ENCODE measurements around the gene SUSD1. TPM values are rescaled to one million over a fixed set of nuclear protein-coding genes. Genes with fewer than 3 reads are reported as not detected.
"Not testable (repeated sequence)": the region's sequence is repeated elsewhere in the genome, so short reads cannot be mapped to it uniquely, and the experiment has no call there.

Gene SUSD1
- total RNA-seq, 1 donor from 2014 or later, result 16.1 TPM

DNA sequence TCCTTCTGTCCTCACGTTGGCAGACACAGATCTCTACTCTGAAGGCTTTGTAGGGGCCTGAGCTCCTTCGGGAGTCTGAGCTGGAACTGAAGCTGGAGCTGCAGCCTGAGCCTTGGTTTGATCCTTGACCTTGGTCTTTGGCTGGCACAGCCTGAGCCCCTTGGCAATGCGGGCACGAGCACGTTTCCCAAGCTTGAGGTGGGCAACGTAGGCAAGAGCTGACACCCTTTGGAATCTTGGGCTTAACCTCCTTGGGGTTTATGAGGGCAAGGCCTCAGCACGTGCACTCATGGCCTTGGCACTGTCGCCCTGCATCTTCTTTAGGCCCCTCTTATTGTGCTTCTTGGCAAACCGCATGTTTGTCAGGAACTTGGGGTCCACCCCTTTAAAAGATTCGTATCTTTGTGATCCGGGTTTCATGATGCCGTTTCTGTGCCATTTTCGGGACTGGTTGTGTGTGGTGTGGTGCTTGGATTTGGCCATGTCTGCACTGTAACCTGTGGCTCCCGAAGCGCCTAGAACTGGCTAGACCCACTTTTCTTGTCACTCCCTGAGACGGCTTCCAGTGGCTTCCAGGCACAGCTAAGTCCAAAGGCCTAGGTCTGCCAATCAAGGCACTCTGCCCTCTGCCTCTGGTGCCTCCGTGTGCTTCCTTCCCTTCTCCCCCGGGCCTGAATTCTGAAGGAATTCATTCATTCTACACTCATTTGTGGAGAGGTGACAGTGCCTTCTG lies 1.4 kb downstream of the SUSD1 start:
- no peak for DNase-seq

DNA sequence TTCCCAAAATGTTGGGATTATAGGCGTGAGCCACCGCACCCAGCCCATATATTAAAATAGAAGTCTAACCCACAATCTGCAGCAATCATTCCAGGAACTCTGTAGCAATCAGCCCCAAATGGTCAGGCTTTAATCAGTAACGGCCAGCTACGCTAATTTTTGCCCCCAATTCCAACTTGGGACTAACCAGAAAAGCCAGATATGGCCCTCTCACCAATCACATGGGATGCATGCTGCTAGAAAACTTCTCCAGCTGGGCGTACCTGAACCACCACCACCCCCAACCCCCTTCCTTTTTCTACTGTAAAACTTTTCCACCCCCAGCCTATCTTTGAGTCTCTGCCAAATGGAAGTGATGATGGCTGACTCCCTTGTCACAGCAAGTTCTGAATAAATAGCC lies 4.1 kb downstream of the SUSD1 start:
- DNase-seq, result no peak

DNA sequence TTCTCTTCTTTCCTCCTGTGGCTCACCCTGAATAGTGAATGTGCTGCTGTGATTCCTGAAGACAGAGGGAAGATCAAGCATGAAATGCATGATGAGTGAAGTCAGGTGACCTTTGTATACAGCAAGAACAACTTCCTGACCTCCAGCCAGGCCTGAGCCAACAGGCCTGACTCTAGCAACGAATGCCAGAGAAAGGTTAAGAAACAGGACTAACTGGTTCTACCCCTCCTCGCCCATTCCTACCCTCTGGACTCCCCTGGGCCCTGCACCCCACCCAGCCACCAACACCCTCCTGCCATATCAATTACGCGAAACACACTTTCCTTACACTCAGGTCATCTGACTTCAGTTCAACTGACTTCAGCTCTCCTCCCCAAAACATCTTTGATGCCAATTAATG lies 4.9 kb downstream of the SUSD1 start:
- no peak for DNase-seq

- no peak for DNase-seq
Observed at GRCh38 chr9:112169368-112169767, 5.7 kb downstream of the SUSD1 start.

DNA sequence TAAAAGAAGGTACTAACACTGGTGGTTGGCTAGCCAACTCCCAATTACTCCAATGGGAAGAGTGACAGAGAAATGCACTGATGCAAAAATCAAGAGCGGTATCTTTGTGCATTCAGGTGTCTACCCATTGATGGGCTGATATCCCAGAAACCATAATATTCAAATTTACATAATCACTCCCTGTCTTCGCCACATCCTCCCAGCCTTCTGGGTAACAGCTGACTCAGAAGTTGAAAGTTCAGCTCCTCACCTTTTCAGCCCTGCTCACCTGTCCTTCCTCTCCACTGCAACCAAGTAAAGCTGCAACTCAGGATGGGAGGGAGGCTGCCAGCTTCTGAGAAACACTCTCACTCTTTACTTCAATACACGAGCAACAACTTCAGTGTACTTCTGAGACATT lies 6.9 kb downstream of the SUSD1 start:
- DNase-seq, result no peak

DNA sequence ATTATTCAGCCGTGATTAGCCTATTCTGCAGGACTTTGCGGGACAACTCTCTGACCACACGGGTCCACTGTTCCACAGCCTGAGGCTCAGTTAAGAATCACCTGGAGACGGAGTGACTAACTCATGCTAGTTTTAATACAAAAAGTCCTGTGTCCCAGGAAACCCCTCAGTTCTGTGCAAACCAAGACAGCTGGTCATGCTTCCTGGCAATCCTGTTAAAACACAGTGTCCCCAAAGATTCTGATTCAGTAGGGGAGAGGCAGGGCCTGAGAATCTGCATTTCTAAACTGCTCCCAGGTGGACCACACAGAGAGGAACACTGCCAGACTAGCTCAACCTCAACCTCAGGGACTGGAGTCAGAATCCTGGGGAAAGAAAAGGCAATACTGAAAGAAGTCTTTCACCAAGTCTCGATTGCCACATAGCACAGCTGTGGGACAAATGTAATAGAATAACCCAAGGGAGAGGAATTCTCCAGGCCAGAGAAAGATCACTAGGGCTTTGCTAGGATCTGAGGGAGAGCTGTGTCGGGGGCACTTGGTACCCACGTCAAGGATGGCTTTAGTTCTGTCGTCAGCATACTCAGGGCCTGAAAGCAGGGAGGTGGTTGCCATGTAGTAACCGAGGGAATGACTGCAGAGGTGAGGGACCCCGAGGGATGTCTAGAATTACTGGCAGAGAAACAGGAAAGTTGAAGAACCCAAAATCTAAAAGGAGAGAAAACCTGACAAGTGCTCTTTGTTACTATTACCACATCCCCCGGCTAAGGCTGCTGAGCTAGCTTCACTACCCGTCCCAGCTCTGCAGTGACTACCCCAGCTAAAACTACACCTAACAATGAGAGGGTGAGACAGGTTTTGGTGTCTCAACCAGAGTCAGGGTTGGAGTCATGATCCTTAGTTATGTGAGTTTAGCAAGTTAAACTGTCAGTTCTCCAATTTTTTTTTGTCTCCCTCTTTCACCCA lies 8.6 kb downstream of the SUSD1 start:
- DNase-seq, result peak; percentile 23

- no peak for DNase-seq
Observed at GRCh38 chr9:112162621-112163413, 12.3 kb downstream of the SUSD1 start.

- DNase-seq, result no peak
Observed at GRCh38 chr9:112159781-112160180, 15.3 kb downstream of the SUSD1 start.

DNA sequence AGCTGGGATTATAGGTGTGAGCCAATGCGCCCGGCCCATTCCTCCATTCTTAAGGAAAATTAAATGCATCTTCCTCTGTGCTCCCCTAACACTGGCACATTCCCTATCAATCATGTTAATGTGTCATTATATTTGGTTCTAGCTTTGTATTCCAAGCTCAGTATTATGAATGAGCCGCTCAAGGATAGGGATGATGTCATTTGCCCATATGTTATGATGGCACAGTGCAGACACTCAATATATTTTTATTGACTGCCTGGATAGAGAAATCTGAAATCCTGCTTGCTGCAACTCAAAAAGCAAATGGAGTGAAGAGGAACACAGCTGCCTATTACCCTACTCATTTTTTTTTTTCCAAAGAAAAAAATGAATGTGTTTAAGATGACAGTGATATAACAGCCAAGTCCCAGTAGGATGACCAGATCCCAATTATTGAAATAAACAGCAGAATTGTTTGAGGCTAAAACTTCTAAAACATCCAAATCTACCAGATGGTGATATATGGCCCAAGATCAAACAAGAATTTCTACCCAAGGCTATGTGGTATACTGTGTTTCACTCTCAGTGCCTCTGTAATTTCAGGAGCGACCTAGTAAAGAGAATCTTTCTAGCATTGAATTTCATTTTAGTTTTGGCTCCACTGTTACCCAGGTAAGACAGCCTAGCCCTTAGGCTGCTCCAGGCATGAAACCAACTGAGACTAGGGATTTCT lies 16.3 kb downstream of the SUSD1 start:
- DNase-seq, result no peak

- DNase-seq, result no peak
Observed at GRCh38 chr9:112157961-112158360, 17.1 kb downstream of the SUSD1 start.

GRCh38 chr9:112157087-112157486 lies 18.0 kb downstream of the SUSD1 start:
- no peak for DNase-seq

DNA sequence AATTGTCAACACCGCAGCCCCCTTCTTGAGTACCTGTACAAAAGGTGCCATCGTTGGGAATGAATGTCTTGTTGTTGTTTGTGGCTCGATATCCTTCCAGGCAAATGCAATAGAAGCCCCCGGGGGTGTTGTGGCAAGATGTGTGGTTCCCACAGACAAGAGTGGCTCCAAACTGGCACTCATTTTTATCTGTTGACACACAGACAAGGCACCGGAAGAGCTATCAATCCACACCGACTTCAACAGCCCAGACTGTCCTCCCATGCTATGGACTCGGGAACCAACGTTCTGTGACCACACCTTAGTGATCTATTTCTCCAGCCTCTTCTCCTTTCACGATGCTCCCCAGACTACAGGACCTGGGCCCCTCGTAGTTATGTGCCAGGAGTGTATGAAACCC lies 25.9 kb downstream of the SUSD1 start:
- no peak for DNase-seq

- no peak for DNase-seq
Observed at GRCh38 chr9:112145886-112146285, 29.2 kb downstream of the SUSD1 start.

DNA sequence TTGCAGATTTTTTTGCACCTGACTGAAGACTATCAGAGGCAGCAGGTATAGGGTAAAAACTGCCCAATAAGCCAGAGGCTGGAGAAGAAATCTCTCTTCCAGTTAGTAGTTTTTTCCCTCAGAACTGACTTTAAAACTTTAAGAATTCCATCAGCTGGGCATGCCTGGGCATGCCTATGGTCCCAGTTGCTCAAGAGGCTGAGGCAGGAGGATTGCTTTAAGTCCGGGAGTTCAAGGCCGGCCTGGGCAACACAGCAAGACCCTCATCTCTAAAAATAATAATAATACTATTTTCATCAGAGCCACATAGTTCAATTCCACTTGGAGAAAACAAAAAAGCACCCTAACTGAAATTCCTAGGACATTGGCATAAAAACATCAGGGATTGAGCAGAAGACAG lies 30.3 kb downstream of the SUSD1 start:
- no peak for DNase-seq

- no peak for DNase-seq
Observed at GRCh38 chr9:112142420-112142819, 32.7 kb downstream of the SUSD1 start.

DNA sequence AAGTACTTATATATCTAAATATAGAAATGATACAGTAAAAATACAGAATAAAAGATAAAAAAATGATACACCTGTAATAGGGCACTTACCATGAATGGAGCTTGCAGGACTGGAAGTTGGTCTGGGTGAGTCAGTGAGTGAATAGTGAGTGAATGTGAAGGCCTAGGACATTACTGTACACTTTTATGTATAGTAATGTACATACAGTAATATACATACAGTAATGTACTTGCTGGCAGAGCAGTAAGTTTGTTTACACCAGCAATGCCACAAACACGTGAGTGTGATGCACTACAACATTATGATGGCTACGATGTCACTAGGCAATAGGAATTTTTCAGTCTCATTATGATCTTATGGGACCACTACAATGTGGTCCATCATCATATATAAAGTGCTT lies 34.2 kb downstream of the SUSD1 start:
- DNase-seq, result no peak

GRCh38 chr9:112137066-112137465 lies 38.0 kb downstream of the SUSD1 start:
- no peak for DNase-seq

DNA sequence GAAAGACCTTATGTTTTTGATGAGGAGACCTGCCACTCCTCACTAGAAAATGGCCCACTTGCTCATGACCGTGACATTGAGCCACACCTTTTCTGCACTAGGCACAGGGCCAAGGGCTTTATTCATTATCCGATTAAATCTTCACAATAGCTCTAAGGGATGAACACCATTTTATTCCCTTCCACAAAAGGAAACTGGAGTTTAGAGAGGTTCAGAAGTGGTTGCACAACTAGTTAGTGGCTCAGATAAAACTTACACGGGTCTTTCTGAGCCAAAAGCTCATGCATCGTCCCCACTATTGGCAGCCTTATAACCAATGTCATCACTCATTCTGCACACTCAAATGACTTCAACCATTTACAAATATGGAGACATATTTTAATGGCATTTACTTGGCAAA lies 39.4 kb downstream of the SUSD1 start:
- DNase-seq, result no peak

GRCh38 chr9:112133806-112134205 lies 41.3 kb downstream of the SUSD1 start:
- not testable (repeated sequence) for DNase-seq

DNA sequence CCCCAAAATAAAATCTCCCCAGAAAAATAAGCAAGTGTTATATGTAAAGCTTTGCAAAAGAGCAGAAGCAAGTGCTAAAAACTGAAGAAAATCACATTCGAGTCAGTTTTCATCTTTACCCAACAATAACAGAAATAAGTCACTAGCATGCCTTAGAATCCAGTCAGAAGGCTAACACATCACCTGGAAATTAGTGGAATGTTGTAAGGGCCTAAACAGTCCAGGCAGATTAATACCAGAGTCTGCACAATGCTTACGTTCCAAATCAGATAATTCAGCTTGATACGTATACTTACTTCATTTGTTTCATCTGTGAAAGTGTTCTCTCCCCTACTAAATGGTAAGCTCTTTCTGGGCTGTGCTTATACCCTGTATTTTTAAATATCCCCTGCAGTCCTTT lies 42.7 kb downstream of the SUSD1 start:
- no peak for DNase-seq

DNA sequence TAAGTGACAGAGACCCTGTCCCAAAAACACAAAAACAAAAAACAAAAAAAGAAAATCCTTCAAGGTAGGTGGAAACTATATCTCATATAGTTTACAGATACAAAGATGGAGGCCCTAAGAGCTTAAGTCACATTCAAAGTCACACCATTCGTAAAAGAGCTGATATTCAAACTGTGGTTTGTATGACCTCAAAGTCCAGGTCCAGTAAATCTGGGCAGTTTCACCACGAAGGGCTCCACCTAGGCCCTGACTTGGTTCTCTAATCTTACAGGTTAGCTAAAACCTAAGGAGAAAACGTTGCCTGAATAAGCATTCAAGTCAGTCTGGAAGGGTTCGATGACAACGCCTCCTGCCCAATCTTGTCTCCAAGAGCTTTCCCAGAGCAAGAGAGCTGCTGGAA lies 44.1 kb downstream of the SUSD1 start:
- no peak for DNase-seq

GRCh38 chr9:112130347-112130746 lies 44.8 kb downstream of the SUSD1 start:
- DNase-seq, result no peak
